Measurements from ENCODE around the gene CLEC18C.
"Not testable (repeated sequence)": the region's sequence is repeated elsewhere in the genome, so short reads cannot be mapped to it uniquely, and the experiment has no call there.

The CLEC18C gene

DNA sequence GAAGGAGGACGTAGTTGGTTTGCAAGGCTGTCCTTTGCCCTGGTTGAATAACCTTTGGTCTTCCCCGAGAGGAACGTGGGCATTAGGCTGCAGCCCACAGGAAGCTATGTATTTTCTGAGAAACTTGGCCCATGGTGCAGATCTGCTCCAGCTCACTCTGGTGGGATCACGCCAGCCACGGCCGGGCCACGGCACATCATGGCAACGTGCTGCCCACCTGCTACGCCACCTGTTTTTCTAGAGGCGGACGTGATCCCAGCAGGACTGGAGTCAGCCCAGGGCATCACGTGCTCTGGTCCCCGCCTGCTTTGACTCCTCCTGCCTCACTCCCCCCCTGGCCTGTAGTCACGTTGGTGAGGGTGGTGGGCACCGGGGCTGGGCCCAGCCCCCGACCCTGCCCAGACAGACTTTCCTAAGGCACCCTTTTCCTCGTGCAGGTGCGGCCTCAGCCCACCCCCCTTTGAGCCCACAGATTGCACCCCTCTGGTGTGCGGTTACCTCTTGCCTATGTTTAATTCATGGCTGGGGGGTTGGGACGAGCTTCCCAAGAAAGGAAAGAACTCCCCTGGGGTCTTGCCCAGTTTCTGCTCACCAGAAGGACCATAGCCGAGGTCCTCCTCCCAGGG lies at the start of gene CLEC18C:
Gene CLEC18C (plus strand): TSS at position 576 of the 626 bp plus-strand sequence. CDS start 492 bp downstream, outside the sequence.
- H3K9me3 Mint-ChIP-seq; H3K36me3 Mint-ChIP-seq (ENCODE audit: low read depth); H3K4me1 Mint-ChIP-seq (ENCODE audit: low read depth); H3K4me3 Mint-ChIP-seq; H3K27me3 Mint-ChIP-seq (ENCODE audit: low read depth); H3K27ac Mint-ChIP-seq: not testable (repeated sequence)

DNA sequence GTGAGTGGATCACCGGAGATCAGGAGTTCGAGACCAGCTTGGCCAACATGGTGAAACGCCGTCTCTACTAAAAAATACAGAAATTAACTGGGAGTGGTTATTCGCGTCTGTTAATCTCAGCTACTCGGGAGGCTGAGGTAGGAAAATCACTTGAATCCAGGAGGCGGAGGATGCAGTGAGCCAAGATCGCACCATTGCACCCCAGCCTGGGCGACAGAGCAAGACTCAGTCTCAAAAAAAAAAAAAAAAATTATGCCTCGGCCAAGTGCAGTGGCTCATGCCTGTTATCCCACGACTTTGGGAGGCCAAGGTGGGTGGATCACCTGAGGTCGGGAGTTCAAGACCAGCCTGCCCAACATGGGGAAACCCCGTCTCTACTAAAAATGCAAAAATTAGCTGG lies 49.8 kb upstream of the CLEC18C start:
- H3K36me3 Mint-ChIP-seq (ENCODE audit: low read depth), result peaks cover 33% of the 10 kb centered on the region
- not testable (repeated sequence) for H3K27me3 Mint-ChIP-seq (ENCODE audit: low read depth); H3K4me3 Mint-ChIP-seq; H3K27ac Mint-ChIP-seq; H3K4me1 Mint-ChIP-seq (ENCODE audit: low read depth); H3K9me3 Mint-ChIP-seq

DNA sequence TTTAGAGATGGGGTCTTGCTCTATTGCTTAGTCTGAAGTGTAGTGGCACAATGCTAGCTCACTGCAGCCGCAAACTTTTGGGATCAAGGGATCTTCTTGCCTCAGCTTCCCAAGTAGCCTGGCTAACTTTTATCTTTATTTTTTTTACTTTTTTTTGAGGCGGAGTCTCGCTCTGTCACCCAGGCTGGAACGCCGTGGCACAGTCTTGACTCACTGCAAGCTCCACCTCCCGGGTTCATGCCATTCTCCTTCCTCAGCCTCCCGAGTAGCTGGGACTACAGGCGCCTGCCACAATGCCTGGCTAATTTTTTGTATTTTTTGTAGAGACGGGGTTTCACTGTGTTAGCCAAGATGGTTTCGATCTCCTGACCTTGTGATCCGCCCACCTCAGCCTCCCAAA lies 47.4 kb upstream of the CLEC18C start:
- H3K36me3 Mint-ChIP-seq (ENCODE audit: low read depth), result peaks cover 42% of the 10 kb centered on the region
- not testable (repeated sequence) for H3K9me3 Mint-ChIP-seq; H3K4me1 Mint-ChIP-seq (ENCODE audit: low read depth)

DNA sequence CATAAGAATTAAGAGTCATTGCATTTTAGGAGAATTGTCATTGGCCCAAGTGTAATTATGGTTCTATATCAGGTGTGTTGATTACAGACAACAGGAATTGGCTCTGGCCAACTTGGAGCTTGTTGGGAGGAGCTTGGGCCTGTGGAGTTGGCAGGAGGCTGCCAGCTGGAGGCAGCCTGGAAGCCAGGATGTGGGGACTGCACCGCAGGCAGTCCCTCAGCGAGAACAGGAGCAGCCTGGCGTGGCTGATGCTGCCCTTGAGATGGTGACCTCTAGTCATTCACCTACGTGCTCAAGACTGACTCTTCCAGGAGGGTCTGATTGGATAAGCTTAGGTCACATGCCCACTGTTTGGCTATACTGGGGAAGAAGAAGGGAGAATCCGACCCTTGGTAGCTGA lies 45.9 kb upstream of the CLEC18C start:
- not testable (repeated sequence) for H3K27ac Mint-ChIP-seq; H3K4me1 Mint-ChIP-seq (ENCODE audit: low read depth); H3K4me3 Mint-ChIP-seq; H3K9me3 Mint-ChIP-seq; H3K27me3 Mint-ChIP-seq (ENCODE audit: low read depth)
- peaks cover 39% of the 10 kb centered on the region for H3K36me3 Mint-ChIP-seq (ENCODE audit: low read depth)

More for the DNA sequence above, 47.4 kb upstream of the CLEC18C start:
- not testable (repeated sequence) for H3K27ac Mint-ChIP-seq; H3K4me3 Mint-ChIP-seq; H3K27me3 Mint-ChIP-seq (ENCODE audit: low read depth)

DNA sequence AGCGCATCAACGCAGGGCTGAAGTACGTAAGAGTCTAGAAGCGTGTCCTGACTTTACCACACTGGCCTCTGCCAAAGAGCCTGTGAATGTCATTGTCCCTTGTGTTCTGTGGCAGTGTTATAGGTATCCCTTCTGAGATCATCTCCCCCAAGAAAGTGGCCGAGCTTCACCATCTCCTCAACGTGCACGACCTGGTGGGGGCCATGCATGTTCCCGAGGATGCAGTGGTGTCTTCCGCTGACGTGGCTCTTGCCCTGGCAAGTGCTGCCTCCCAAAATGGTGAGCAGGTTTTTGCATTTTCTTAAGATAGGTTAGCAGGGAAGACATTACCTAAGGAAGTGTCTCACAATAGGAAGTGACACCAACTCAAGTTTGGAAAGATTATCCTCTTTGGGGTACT lies 44.7 kb upstream of the CLEC18C start:
- H3K4me1 Mint-ChIP-seq (ENCODE audit: low read depth); H3K27me3 Mint-ChIP-seq (ENCODE audit: low read depth); H3K27ac Mint-ChIP-seq; H3K4me3 Mint-ChIP-seq; H3K9me3 Mint-ChIP-seq: not testable (repeated sequence)
- peaks cover 47% of the 10 kb centered on the region for H3K36me3 Mint-ChIP-seq (ENCODE audit: low read depth)

DNA sequence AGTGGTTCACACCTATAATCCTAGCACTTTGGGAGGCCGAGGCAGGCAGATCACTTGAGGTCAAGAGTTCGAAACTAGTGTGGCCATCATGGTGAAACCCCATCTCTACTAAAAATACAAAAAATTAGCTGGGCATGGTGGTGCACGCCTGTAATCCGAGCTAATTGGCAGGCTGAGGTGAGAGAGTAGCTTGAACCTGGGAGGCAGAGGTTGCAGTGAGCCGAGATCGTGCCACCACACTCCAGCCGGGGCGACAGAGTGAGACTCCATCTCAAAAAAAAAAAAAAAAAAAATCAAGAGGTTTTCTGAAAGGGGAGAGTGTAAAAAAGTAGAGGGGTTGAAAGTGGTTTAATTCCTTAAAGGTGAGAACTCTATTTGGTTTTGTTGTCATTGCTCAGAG lies 37.8 kb upstream of the CLEC18C start:
- H3K4me3 Mint-ChIP-seq; H3K9me3 Mint-ChIP-seq; H3K4me1 Mint-ChIP-seq (ENCODE audit: low read depth); H3K27me3 Mint-ChIP-seq (ENCODE audit: low read depth); H3K27ac Mint-ChIP-seq: not testable (repeated sequence)
- H3K36me3 Mint-ChIP-seq (ENCODE audit: low read depth), result peaks cover 51% of the 10 kb centered on the region

DNA sequence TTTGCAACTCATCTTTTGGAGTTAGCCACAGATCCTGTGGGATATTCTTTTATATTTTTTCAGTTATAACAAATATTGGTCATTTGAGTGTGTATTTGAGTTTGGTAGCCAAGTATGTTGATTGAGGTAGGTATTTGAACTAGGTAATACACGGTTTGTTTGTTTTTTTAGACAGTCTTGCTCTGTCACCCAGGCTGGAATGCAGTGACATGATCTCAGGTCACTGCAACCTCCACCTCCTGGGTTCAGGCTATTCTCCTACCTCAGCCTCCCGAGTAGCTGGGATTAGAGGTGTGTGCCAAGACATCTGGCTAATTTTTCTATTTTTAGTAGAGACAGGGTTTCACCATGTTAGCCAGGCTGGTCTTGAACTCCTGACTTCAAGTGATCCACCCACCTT lies 37.0 kb upstream of the CLEC18C start:
- not testable (repeated sequence) for H3K4me3 Mint-ChIP-seq; H3K27me3 Mint-ChIP-seq (ENCODE audit: low read depth); H3K9me3 Mint-ChIP-seq; H3K4me1 Mint-ChIP-seq (ENCODE audit: low read depth); H3K27ac Mint-ChIP-seq
- peaks cover 50% of the 10 kb centered on the region for H3K36me3 Mint-ChIP-seq (ENCODE audit: low read depth)

DNA sequence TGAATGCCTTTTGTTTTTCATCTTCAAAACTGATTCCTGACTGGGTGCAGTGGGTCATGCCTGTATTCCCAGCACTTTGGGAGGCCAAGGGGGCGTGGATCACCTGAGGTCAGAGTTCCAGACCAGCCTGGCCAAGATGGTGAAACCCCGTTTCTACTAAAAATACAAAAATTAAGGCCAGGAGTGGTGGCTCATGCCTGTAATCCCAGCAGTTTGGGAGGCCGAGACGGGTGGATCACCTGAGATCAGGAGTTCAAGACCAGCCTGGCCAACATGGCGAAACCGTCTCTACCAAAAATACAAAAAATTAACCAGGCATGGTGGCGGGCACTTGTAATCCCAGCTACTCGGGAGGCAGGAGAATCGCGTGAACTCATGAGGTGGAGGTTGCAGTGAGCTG lies 30.8 kb upstream of the CLEC18C start:
- H3K27me3 Mint-ChIP-seq (ENCODE audit: low read depth); H3K27ac Mint-ChIP-seq; H3K9me3 Mint-ChIP-seq; H3K4me3 Mint-ChIP-seq; H3K4me1 Mint-ChIP-seq (ENCODE audit: low read depth): not testable (repeated sequence)
- peaks cover 38% of the 10 kb centered on the region for H3K36me3 Mint-ChIP-seq (ENCODE audit: low read depth)

DNA sequence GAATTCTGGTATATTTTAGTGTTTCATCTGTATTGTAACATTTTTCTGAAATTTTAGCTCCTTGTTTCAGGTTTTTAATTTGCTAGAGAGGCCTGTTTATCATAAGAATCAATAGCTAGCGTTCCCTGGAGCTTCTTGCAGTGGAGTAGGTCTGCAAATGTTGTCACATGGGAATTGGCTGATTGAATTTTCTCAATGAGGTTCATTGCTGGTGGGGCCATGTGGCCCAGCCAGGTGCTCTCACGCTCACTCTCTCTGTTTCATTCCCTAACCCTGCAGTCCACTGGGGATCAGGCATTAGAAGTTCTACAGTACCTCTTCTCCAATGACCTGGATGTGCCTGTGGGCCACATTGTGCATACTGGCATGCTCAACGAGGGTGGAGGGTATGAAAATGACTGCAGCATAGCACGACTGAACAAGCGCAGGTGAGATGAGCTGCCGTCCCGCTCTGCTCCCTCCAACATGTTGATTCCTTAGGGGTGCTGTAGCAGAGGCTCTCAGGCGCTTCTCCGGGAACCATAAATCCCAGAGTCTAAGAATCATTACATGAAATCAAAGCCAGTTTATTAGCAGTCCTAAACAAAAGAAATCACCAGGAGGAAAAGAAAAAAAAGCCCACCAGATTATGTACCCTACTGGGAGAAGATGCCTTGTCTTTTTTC lies 30.2 kb upstream of the CLEC18C start:
- not testable (repeated sequence) for H3K27me3 Mint-ChIP-seq (ENCODE audit: low read depth); H3K9me3 Mint-ChIP-seq; H3K4me1 Mint-ChIP-seq (ENCODE audit: low read depth); H3K27ac Mint-ChIP-seq; H3K4me3 Mint-ChIP-seq
- H3K36me3 Mint-ChIP-seq (ENCODE audit: low read depth), result peaks cover 42% of the 10 kb centered on the region

DNA sequence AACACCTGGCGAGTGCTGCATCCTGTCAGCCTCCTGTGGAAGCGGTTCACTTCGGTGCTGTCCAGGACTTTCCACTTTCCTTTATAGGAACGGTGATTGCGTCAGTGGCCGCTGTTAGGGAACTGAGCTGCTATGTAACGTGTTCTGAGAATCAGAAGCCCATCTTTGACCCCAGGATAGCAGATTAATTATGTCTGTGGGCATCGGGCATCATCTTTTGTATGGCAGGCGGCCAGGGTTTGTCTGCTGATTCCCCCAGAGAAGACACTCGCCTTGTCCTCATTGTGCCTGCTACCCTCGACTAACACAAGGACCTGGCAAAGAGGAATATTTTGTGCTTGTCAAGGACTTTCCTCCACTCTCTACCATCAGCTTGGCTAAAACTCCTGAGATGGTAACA lies 25.7 kb upstream of the CLEC18C start:
- not testable (repeated sequence) for H3K4me3 Mint-ChIP-seq; H3K27me3 Mint-ChIP-seq (ENCODE audit: low read depth); H3K9me3 Mint-ChIP-seq; H3K27ac Mint-ChIP-seq; H3K4me1 Mint-ChIP-seq (ENCODE audit: low read depth)
- H3K36me3 Mint-ChIP-seq (ENCODE audit: low read depth), result peaks cover 54% of the 10 kb centered on the region

DNA sequence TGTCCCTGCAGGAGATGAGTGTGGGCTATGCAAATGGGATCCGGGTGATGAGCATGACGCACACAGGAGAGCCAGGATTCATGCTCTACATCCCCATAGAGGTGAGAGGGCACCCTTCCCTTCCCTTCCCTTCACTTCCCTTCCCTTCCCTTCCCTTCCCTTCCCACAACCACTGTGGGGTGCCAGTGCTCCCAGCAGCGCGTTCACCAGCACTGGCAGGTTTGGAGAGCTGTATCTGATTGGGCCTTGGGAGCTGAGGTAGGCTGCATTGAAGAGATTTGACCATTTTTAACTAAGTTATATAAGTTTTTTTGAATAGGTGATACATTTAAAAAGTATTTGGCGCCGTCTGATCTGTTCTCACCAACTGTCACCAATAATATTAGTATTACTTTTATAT lies 25.1 kb upstream of the CLEC18C start:
- H3K4me1 Mint-ChIP-seq (ENCODE audit: low read depth); H3K27me3 Mint-ChIP-seq (ENCODE audit: low read depth); H3K9me3 Mint-ChIP-seq; H3K4me3 Mint-ChIP-seq; H3K27ac Mint-ChIP-seq: not testable (repeated sequence)
- H3K36me3 Mint-ChIP-seq (ENCODE audit: low read depth), result peaks cover 53% of the 10 kb centered on the region

DNA sequence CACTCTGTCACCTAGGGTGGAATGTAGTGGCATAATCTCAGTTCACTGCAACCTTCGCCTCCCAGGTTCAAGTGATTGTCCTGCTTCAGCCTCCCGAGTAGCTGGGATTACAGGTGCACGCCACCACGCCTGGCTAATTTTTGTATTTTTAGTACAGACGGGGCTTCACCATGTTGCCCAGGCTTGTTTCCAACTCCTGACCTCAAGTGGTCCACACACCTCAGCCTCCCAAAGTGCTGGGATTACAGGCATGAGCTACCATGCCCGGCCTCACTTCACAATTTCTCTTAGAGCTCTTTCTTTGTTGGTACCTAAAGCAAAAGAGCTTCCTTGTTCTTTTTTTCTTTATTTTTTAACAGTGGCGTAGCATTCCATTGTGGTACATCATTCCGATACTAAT lies 24.3 kb upstream of the CLEC18C start:
- H3K36me3 Mint-ChIP-seq (ENCODE audit: low read depth), result peaks cover 52% of the 10 kb centered on the region
- not testable (repeated sequence) for H3K9me3 Mint-ChIP-seq; H3K27ac Mint-ChIP-seq; H3K4me1 Mint-ChIP-seq (ENCODE audit: low read depth); H3K4me3 Mint-ChIP-seq; H3K27me3 Mint-ChIP-seq (ENCODE audit: low read depth)

DNA sequence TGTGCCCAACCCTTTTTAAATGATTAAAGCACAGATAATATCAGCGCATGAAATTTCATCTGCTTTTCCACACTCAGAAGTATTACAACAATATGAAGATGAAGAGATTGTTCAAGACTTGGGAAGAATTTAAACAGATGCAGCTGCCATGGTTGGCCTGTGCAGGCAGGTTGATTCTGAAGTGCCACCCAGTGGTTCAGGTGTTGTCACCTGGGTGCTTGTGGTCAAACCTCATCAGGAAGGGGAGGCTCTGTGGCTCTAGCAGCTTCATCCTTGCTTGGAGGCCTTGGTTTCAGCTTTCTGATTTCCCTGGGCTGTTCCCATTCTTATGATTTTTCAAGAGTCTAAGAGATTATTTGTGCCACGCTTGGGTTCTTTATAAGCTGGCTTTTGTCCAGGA lies 22.2 kb upstream of the CLEC18C start:
- H3K27ac Mint-ChIP-seq, result no peak overlapping the region
- H3K9me3 Mint-ChIP-seq, result no peaks in the 10 kb centered on the region
- H3K4me3 Mint-ChIP-seq, result no peak overlapping the region
- peaks cover 52% of the 10 kb centered on the region for H3K36me3 Mint-ChIP-seq (ENCODE audit: low read depth)
- H3K27me3 Mint-ChIP-seq (ENCODE audit: low read depth), result no peaks in the 10 kb centered on the region
- H3K4me1 Mint-ChIP-seq (ENCODE audit: low read depth), result peaks cover 8% of the 10 kb centered on the region

DNA sequence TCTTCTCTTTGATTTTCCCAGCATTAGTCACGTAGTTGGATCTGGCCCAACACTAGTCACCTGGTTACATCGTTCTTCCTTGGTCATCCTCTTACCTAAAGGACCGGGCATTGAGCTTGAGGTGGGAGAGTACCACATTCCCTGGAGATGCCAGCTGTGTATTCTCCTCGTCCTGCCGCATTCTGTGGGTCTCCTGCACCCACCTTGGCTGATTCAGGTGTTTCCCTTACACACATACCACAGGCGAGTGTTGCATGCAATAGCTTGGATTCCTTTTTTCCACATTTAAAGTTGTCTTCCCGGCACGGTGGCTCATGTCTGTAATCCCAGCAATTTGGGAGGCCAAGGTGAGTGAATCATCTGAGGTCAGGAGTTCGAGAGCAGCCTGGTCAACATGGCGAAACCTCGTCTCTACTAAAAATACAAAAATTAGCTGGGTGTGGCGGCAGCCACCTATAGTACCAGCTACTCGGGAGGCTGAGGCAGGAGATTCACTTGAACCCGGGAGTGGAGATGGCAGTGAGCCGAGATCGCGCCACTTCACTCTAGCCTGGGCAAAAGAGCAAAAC lies 21.6 kb upstream of the CLEC18C start:
- H3K27ac Mint-ChIP-seq, result no peak overlapping the region
- no peak overlapping the region for H3K4me3 Mint-ChIP-seq
- peaks cover 8% of the 10 kb centered on the region for H3K4me1 Mint-ChIP-seq (ENCODE audit: low read depth)
- H3K36me3 Mint-ChIP-seq (ENCODE audit: low read depth), result peaks cover 58% of the 10 kb centered on the region
- no peaks in the 10 kb centered on the region for H3K27me3 Mint-ChIP-seq (ENCODE audit: low read depth)
- H3K9me3 Mint-ChIP-seq, result no peaks in the 10 kb centered on the region

DNA sequence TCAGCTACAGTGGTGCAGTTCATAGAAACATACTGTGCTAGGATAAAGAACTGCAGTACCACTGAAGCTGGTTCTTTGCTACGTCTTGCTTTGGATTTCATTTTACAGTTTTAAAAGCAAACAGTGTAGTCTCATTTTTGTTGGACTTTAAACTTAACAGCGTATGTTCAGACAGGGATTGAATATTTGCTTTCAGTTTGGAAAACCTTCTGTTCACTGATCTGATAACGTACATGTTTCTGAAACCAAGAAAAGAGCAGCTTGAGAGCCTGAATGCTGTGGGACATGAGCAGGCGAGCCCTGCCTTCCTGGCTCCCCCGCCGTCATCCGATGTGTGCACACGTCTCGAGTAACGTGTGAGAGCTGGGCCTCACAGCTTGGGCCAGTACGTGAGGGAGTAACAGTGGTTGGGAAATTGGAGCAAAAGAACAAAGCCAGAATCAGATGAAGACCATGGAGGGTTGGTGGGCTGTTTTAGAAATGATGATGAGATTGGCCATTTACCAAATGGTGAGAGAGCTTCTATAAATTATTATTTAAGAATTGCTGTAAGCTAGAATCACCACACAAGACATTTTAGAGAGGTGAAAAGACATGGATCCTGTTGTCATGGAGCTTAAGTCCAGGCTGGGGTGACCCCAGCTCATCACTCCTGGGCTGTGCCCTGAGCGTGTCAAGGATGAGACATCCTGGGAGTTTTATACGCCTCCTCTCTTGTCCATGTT lies 20.8 kb upstream of the CLEC18C start:
- peaks cover 64% of the 10 kb centered on the region for H3K36me3 Mint-ChIP-seq (ENCODE audit: low read depth)
- H3K9me3 Mint-ChIP-seq, result no peaks in the 10 kb centered on the region
- no peak overlapping the region for H3K4me3 Mint-ChIP-seq
- no peak overlapping the region for H3K27ac Mint-ChIP-seq
- H3K27me3 Mint-ChIP-seq (ENCODE audit: low read depth), result no peaks in the 10 kb centered on the region
- H3K4me1 Mint-ChIP-seq (ENCODE audit: low read depth), result peaks cover 8% of the 10 kb centered on the region

Measured in T-helper 1 cell treated with Interleukin-12 subunit alpha and Interleukin-12 subunit beta and Interleukin-4 antibody, amounts not matched to agents 30 μg/mL and 1 μg/mL, for 36 hours (primary cell).